Activated CD8-positive, alpha-beta T cell treated with anti-CD3 and anti-CD28 coated beads for 36 hours (primary cell): ENCODE results near the gene COL4A1. TPM values are rescaled to one million over a fixed set of nuclear protein-coding genes. Genes with fewer than 3 reads are reported as not detected.

ENCODE experiments used
- ATAC-seq: fragments of 200-7000 bp; cut with Tn5 transposase; one replicate; pipeline ENCODE4 v1.10.0; 2021; ENCODE audit warnings: mild to moderate bottlenecking, moderate library complexity
- CTCF ChIA-PET: fragments of 350-600 bp; sonication (Branson Sonifier 250); formaldehyde crosslinking; loops from one replicate; lab custom pipeline; 2021; ENCODE audit warnings: antibody characterized with exemption; lab: Charles Lee
- POLR2A ChIA-PET: fragments of 350-600 bp; sonication (Branson Sonifier 250); formaldehyde crosslinking; loops from one replicate; lab custom pipeline; 2021; ENCODE audit warnings: antibody characterized with exemption; lab: Charles Lee
- DNase-seq: peaks from one replicate; pipeline ENCODE4 v3.0.0-alpha.2; 2020
- H3K27ac Mint-ChIP-seq: one replicate; pipeline ENCODE4 v1.8.0; 2021; ENCODE audit warnings: mild to moderate bottlenecking, mixed read lengths
- H3K27me3 Mint-ChIP-seq: one replicate; pipeline ENCODE4 v1.8.0; 2021; ENCODE audit warnings: mixed read lengths
- H3K36me3 Mint-ChIP-seq: one replicate; pipeline ENCODE4 v1.8.0; 2021; ENCODE audit warnings: low read depth, mixed read lengths
- H3K4me1 Mint-ChIP-seq: one replicate; pipeline ENCODE4 v1.8.0; 2021; ENCODE audit warnings: low read depth, mixed read lengths
- H3K4me3 Mint-ChIP-seq: one replicate; pipeline ENCODE4 v1.8.0; 2021; ENCODE audit warnings: mild to moderate bottlenecking, moderate library complexity, mixed read lengths
- H3K9me3 Mint-ChIP-seq: one replicate; pipeline ENCODE4 v1.8.0; 2021; ENCODE audit warnings: mixed read lengths
- CTCF ChIP-seq: fragments of 200-600 bp; IDR thresholded peaks from one replicate; pipeline ENCODE4 v1.8.0; 2022; ENCODE audit warnings: antibody characterized with exemption, mild to moderate bottlenecking
- intact Hi-C: fragments of 100-400 bp; cut with micrococcal nuclease; formaldehyde crosslinking; loops from one replicate; pipeline ENCODE4 v1.10.0; 2022
- total RNA-seq, 2 experiments: library from RNA; stranded (reverse); gene quantifications; one replicate each; pipeline ENCODE4 v1.2.3, GENCODE V29; 2021

COL4A1 gene
- total RNA-seq, 2 experiments from 2014 or later, result not detected

GRCh38 chr13:110334256-110334655, 27.3 kb upstream of the COL4A1 start:
- ChIA-PET CTCF (no interaction called here), POLR2A (no interaction called here)
- TF ChIP-seq CTCF, result no peak
- Mint-ChIP-seq H3K4me3 (no peak overlapping the region), H3K27ac (no peak overlapping the region), H3K9me3 (no peaks in the 10 kb centered on the region), H3K4me1 (peaks cover 2% of the 10 kb centered on the region), H3K36me3 (no peaks in the 10 kb centered on the region), H3K27me3 (peaks cover 12% of the 10 kb centered on the region)
- no peak for ATAC-seq
- DNase-seq, result no peak
- intact Hi-C loops, result no loop called here

- H3K9me3 Mint-ChIP-seq, result no peaks in the 10 kb centered on the region
- CTCF ChIA-PET, result no interaction called here
- no peaks in the 10 kb centered on the region for H3K36me3 Mint-ChIP-seq
- H3K4me1 Mint-ChIP-seq, result no peaks in the 10 kb centered on the region
- DNase-seq (no peak), ATAC-seq (no peak)
- H3K27me3 Mint-ChIP-seq, result peaks cover 11% of the 10 kb centered on the region
- no peak overlapping the region for H3K27ac Mint-ChIP-seq
- no peak for TF ChIP-seq CTCF
- intact Hi-C loops, result no loop called here
- POLR2A ChIA-PET, result no interaction called here
- H3K4me3 Mint-ChIP-seq, result no peak overlapping the region
These were observed 26.9 kb upstream of the COL4A1 start for GRCh38 chr13:110333837-110334236.

- ATAC-seq (no peak), DNase-seq (no peak)
- Mint-ChIP-seq H3K4me1 (no peaks in the 10 kb centered on the region), H3K4me3 (no peak overlapping the region), H3K36me3 (no peaks in the 10 kb centered on the region), H3K9me3 (no peaks in the 10 kb centered on the region), H3K27me3 (peaks cover 8% of the 10 kb centered on the region), H3K27ac (no peak overlapping the region)
- TF ChIP-seq CTCF, result no peak
- intact Hi-C loops, result no loop called here
- POLR2A ChIA-PET, result no interaction called here
- CTCF ChIA-PET, result no interaction called here
These were observed 25.8 kb upstream of the COL4A1 start for GRCh38 chr13:110332750-110333149.

GRCh38 chr13:110331362-110331761, 24.4 kb upstream of the COL4A1 start:
- H3K4me1 Mint-ChIP-seq, result no peaks in the 10 kb centered on the region
- ChIA-PET CTCF (interaction anchor here (0.9 kb wide), 1 partner anchor 81 kb away, joined by 3 read pairs; no protein-coding TSS in a partner anchor), POLR2A (no interaction called here)
- no peaks in the 10 kb centered on the region for H3K36me3 Mint-ChIP-seq
- no peak overlapping the region for H3K4me3 Mint-ChIP-seq
- intact Hi-C loops, result no loop called here
- no peaks in the 10 kb centered on the region for H3K9me3 Mint-ChIP-seq
- peaks cover 14% of the 10 kb centered on the region for H3K27me3 Mint-ChIP-seq
- DNase-seq (no peak), ATAC-seq (no peak)
- no peak for TF ChIP-seq CTCF
- H3K27ac Mint-ChIP-seq, result no peak overlapping the region

DNA sequence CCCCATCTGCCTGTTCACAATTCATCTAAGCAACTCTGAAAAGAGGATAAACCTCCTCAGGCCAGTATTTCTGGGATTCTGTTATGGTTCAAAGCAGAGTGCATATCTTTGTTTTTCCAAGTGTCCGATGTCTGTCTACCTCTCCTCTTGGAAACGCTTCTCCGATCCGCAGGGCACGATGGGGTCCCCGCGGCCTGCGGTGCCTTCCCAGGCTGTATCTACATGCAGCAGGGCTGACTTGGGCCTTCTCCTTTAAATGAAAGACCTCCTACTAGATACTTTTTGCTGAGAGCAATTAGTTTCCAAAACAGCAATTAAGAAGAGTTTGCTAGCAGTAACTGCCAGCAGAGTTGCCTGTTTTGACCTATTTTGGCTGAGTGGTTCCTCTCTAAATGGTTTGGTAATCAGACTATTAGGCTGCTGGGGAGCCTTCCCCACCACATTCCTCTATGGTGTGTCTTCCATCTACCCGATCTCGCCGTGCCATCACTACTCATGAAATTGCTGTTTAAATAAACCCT, 23.6 kb upstream of the COL4A1 start:
- Mint-ChIP-seq H3K4me3 (no peak overlapping the region), H3K27me3 (peaks cover 16% of the 10 kb centered on the region), H3K9me3 (no peaks in the 10 kb centered on the region), H3K27ac (no peak overlapping the region), H3K36me3 (no peaks in the 10 kb centered on the region), H3K4me1 (no peaks in the 10 kb centered on the region)
- ATAC-seq (no peak), DNase-seq (no peak)
- intact Hi-C loops, result no loop called here
- CTCF ChIA-PET, result no interaction called here
- no peak for TF ChIP-seq CTCF
- POLR2A ChIA-PET, result no interaction called here
